Activated T-cell treated with anti-CD3 and anti-CD28 coated beads, Interleukin-2, amount 50 U/mL, for 1 hour (primary cell): ENCODE data around the gene SPON2.
A peak's percentile ranks its signal among the peaks of the same experiment; 100 is the strongest.

Source experiments
- DNase-seq: peaks from one replicate; pipeline ENCODE4 v3.0.0-alpha.2; 2020

The SPON2 gene

DNA sequence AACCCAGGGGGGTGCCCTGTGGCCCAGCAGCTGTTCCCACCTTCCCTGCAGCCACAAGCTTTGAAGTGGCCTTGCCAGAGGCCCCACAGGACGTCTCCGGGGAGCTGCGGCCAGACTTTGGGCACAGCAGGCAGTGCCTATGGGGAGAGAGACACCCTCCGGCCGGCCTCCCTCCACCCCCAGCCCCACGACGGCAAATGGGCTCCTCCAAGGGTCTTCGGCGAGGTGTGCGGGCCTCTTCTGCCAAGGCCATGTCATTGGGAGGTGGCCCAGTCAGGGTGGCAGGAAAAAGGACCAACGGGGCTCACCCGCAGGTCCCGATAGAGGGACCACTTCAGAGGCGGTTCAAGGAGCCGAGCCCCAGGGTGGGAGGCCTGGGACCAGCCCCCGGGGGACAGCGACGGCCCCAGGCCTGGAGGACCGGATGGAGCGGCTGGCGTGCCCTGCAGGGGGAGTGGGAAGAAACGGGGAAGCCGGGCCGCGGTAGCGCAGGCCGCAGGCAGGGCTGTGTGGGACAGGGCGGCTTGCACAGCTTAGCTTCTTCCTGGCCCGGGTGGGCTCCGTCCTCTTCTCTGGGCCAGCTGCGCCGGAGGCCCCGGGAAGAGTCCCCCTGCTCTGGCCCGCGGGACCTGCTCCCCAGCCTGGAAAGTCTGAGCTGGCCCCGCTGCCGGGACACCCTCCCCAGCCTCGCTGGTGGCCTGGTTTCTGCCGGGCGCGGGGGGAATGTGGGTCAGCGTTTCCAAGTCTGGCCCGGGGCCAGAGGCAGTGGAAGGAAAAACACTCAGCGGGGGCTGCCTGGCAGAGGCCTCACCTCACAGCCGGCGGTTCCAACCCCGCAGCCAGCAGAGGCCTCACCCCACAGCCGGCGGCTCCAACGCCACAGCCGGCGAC, 21.9 kb upstream of the SPON2 start:
- DNase-seq: no peak

DNA sequence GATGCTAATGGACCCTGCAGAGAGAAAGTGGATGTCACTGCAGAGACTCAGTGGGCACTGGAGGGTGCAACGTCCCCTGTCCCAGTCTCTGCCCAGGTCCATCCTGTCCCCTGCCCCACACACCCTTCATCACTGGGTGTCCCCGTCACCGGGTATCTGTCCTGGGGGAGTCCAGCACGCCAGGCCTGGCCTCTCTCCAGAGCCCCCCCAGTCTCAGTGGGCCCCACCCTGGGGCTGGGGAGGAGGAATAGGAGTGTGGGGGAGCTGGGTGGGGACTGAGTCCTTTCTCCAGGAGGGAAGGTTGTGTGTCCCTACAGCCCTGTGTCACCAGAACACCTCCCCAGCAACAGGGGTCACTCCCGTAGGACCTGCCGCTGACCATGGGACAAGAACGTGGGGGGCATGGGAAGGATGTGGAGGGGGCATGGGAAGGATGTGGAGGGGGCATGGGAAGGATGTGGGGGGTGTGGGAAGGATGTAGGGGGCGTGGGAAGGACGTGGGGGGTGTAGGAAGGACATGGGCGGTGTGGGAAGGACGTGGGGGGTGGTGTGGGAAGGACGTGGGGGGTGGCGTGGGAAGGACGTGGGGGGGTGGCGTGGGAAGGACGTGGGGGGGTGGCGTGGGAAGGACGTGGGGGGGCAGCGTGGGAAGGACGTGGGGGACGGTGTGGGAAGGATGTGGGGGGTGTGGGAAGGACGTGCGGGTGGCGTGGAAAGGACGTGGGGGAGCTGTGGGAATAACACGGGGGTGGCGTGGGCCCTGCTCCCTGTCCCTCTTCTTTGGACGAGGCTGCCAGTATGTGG, 21.0 kb upstream of the SPON2 start:
- no peak for DNase-seq

DNA sequence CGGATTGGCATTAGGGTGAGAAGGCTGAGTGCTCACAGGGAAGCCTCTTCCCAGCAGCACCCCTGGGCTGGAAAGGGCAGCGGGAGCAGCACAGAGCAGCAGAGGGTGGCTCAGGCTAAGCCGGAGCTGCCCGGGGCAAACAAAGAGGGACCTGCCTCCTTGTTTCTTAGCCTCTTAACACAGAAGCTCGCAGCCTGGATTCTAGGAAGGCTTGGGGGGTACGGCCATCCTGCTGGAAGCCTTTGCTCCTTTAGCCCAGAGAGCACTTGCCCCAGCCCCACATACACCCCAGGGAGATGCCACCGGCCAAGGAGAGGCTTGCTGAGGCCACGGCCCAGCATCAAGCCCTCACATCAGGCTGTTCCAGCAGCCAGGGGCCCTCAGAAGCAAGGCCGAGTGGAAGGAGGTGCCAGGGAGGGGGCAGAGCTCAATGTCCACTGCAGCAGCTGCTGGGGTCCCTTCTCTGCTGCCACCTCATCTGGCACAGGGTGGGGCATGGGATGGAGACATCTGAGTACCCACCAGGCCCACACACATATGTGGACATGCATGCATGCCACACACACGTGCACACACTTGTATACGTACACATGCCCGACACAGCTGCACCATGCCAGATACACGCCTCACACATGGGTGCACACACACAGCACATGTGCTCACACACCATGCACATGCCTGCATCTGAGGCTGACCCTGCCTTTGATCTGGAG, 20.3 kb upstream of the SPON2 start:
- no peak for DNase-seq

DNA sequence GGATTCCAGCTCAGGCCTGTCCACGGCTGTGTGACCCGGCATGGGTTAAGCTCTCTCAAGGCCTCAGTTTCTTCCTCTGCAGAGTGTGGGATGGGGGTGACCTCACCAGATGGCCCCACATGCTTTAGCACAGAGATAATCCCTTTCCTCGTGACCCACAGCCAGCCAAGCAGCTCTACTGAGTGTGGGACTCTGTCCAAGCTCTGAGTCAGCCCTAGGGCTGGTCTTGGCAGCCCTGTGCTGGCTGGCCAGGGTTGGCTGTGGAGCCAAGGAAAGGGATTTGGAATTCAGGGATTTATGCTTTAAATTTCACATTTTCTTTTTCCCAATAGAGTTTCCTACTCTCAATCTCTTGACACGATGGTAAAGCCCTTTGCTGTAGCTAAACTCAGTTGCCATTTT, 19.7 kb upstream of the SPON2 start:
- no peak for DNase-seq

DNA sequence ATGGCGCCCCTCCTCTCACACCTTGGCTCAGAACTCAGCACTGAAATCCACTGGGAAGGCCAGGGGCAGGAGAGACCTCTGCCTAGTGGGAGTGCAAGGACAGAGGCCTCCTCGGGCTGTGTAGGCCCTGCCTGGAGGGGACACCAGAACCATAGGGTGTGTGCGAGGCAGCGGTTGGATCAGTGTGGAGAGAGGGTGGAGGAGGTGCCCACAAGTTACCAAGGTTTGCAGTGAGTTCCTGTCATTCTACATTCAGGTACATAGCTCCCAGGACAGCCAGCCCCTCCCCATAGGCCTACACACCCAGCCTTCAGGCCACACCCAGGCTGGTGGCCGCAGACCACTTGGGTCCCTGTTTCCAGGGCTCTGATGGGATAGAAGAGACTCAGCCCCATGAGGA, 19.2 kb upstream of the SPON2 start:
- DNase-seq: no peak

DNA sequence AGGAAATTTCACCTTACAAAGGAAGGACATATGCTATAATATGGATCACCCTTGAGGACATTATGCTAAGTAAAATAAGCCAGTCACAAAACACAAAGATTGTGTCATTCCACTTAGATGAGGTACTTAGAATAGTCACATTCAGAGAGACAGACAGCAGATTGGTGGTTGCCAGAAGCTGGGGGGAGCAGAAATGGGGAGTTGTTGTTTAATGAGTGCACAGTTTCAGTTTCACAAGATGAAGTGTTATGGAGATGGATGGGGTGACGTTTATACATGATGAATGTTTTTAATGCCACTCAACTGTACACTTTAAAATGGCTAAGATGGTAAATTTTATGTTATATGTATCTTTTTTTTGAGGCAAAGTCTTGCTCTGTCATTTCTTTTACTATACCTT, 14.8 kb upstream of the SPON2 start:
- no peak for DNase-seq

DNA sequence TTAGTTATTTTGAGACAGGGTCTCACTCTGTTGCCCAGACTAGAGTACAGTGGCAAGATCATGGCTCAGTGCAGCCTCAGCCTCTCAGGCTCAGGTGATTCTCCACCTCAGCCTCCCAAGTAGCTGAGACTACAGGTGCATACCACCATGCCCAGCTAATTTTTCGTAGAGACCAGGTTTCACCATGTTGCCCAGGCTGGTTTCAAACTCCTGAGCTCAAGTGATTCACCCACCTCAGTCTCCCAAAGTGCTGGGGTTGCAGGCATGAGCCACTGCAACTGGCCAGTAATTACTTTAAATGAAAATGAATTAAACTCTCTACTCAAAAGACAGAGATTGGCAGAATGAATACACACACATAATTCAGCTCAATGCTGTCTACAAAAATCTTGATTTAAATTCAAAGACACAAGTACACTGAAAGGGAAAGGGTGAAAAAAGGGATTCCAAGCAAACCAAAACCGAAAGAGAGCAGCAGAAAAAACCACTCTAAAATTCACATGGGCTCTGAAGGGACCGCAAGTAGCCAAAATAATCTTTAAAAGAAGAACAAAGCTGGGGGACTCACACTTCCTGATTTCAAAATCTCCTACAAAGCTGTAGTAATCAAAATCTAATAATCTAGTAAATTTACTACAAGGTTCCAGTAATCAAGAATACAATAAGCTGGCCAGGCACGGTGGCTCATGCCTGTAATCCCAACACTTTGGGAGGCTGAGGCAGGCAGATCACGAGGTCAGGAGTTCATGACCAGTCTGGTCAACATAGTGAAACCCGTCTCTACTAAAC, 11.8 kb upstream of the SPON2 start:
- DNase-seq: no peak

DNA sequence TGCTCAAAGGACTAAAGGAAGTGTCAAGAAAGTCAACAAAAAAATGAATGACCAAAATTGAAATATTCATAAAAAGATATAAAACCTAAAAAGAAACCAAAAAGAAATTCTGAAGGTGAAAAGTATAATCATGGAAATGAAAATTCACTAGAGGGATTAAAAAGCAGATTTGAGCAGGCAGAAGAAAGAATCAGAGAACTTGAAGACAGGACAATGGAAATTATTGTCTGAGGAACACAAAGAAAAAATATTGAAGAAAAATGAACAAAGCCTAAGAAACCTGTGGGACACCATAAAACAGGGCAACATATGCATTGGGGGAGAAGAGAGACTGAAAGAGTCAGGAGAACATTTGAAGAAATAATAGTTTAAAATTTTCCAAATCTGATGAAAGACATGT, 9.9 kb upstream of the SPON2 start:
- no peak for DNase-seq

DNA sequence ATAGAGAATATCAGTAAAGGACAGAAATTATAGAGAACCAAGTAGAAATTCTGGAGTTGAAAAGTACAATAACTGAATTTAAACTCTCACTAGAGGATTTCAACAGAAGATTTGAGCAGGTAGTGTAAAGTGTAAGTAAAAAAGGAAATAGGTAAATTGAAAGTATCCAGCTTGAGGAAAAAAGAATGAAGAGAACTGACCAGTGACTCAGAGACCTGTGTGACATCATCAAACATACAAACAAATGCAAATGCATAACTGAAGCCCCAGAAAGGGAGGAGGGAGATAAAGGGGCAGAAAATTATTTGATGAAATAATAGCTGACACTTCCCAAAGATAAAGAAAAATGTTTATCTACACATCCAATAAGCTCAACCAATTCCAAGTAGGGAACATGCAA, 8.3 kb upstream of the SPON2 start:
- no peak for DNase-seq

DNA sequence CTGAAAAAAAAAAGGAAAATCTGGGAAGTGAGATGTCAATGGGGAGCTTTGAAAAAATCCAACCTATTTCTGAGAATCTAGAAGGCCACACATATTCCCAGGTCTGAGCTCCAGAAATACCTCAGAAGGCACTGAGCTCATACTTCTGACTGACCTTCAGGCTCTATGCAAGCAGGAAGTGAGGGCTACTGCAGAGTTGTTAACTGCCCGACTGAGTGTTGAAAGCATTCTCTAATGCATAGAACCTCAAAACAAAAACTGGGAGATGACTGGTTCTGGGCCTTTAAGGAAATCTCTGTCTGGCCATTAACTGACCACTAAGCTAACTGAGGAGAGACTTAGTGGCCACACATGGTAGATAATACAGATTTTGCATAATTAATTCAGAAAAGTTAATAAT, 7.6 kb upstream of the SPON2 start:
- DNase-seq: no peak

DNA sequence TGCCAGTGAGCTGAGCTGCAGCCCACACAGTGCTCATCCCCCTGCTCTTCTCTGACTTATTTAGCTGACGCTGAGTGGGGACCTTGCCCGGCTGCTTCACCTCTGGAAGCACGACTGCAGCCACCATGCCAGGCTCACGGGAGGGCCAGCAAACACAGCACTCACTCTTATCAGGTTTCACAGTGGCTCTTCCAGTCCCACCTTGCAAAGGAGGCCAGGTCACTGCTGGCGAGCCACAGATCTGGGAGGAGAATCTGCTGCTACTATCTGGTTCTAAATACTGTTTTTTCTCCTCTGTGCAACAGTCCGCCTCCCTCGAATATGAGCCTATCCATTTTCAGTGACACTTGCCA, 6.7 kb upstream of the SPON2 start:
- no peak for DNase-seq

DNA sequence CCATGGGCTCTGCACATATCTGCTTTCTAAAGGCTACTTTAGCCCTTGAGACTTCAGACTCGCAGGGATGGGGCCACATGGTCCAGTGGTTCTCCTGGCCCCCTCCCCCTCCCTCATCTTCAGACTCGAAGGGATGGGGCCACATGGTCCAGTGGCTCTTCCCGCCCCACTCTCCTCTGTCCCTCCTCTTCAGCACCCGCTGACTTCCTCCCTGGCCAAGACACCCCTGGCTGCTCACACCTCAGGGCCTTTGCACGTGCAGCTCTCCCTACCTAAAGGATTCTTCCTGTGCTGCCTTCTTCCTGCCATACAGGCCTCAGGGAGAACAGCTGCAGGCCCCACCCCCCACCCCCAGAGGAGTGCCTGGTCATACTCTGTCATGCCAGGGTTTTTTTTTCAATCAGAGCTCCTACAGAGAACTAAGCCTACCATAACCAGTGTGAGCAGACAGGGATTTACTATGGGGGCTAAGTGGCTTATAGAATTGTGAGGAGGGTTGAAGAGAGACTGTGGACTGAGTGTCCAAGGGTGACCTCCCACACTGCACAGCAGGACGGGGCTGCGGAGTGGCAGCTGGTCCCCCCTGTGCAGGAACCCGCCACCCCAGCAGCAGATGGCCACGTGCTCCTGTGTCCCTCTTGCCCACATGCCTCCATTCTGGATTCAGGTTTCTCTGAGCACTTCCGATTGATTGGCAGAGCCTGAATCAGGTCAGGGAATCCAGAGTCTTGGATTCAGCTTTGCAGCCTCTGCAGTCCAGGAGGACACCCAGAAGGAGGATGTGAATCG, 6.1 kb upstream of the SPON2 start:
- no peak for DNase-seq

DNA sequence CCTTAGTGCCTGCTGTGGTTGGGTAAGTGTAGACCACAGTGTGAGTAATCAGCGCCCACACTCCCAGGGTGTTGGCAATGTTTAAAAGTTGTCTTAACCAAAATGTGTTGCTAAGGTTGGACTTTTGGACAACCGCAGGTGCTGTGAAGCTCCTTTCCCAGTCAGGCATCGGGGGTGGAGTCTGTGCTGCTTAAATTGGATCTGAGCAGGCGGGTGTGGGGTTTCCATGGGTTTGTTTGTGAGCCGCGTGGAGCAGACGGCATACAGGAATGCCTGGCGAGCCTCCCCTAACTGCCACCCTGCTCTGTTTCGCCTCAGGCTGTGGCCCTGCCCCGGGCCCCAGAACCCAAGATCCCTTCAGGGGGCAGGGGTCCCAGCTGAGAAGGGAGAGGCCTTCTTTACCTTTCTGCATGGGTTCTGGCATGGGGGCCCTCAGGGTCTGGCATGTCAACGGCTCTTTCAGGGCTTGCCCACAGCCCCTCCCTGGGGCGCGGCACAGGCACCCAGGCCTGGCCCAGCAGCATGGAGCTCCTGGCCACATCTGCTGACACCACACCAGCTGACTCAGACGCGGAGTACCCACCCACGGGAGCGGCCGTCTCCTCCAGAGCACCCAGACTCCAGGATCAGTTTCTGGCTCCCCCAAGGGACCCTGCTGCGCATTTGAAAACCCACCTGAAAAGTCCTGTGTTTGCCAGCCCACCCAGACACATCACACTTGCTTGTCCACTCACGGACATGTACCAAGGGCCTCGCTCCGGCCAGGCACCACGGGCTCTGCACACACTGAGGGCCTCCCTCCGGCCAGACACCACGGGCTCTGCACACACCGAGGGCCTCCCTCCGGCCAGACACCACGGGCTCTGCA, 5.1 kb upstream of the SPON2 start:
- peak; percentile 45 for DNase-seq

DNA sequence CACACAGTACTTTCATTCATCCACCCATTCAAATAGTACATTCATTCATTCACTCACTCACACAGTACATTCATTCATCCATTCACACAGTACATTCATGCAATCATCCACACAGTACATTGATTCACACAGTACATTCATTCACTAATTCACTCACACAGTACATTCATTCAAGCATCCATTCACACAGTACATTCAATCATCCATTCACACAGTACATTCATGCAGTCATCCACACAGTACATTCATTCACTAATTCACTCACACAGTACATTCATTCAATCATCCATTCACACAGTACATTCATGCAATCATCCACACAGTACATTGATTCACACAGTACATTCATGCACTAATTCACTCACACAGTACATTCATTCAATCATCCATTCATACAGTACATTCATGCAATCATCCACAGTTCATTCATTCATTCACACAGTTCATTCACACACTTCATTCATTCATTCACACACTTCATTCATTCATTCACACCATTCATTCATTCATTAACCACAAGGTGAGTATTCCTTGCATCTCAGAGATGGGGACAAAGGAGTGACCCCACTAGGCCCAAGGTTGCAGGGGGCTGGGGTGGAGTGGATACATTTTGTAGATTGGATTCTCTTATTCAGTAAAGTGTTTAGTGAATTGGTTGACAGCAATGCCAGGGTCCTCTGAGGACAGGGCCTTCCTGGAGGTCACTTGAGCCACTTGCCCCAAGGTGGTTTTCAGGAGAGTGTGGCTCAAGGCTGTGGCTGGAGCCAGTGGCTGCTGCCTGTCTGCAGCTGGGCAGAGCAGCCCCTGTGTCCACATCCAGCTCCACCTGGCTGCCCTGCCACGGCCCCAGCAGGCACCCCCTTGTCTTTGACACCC, 4.3 kb upstream of the SPON2 start:
- DNase-seq: no peak

DNA sequence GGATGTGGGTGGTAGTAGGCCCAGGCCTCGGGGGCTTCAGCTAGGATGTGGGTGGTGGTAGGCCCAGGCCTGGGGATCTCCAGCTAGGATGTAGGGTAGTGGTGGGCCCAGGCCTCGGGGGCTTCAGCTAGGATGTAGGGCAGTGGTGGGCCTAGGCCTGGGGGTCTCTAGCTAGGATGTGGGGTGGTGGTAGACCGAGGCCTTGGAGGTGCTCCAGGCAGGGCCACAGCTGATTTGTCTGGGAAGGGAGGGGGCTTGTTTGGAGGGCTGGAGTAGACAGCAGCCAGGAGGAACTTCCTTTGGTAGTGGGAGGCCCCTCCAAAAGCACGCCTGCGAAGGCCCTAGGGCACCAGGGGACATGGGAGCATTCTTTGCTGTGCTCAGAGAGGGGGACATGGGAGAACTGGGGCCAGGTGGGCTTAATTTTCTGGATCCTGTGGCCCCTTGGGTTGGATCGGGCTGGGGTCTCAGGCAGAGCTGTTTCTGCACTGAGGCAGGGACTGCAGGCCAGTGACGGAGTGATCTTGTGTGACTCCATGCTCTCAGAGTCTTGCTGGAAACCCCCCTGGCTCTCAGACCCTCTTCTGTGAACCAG, 3.3 kb upstream of the SPON2 start:
- no peak for DNase-seq

DNA sequence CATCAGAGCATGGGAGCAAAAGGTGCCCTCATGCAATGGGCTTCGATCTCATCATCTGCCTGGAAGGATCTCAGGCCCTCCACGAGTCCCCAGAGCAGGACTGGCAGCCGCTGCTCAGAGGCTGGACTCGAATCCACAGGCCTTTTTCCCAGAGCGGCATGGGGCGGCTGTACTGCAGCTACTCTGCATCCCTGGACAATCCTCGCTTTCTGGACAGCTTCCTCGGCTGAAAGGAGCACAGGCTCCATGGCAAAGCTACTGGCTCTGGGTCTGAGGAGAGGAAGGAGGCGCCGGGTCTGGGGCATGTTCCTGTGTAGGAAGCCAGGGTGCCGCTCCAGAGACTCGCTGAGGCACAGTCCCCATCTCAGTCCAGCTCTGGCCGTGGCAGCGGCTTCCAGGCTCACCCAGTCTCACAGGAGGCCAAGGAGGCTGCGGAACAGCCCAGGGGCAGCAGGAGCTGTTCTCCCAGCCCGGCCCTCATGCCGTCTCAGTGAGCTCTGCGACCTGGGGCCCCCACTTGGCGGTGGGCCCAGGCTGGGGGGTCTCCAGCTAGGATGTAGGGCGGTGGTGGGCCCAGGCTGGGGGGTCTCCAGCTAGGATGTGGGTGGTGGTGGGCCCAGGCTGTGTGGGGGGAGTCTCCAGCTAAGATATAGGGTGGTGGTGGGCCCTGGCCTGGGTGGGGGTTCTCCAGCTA, 2.7 kb upstream of the SPON2 start:
- DNase-seq: no peak

DNA sequence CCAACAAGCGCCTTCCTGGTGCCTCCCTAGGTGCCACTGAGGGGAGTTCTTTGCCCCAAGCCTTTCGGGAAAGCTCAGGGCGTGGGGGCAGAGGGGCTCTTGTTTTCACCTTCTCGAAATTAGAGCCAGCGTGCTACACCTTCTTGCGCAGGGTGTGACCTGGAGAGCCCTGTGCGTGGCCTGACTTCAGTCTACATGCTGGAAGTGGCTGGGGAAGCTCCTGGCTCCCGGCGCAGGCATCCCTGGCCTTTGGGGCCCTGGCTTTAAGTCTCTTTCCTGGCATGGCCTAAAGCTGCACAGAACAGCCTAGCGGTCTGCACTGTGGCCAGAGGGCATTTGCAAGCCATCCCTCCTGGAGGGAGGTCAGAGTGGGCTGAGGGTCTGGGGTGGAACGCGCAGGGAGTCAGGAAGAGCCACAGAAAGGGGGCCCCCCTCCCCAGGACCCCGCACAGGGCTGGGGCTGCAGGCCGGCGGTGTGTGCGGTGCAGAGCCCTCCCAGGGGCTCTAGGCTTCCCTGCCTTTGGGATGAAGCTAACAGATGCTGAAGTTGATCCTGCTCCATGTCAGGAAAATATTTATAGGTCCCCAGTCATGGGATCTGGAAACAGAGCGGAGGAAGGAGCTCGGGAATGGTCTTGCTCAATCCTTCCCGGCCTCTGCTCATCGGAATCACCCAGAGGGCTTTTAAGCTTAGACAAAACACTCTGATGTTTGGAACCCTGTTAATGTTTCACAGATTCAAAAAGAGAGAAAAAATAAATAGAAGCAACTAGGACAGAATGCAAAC, 781 bp upstream of the SPON2 start:
- DNase-seq: no peak
